Measurements from ENCODE around the gene MAMLD1. TPM values are rescaled to one million over a fixed set of nuclear protein-coding genes. Genes with fewer than 3 reads are reported as not detected.

Gene MAMLD1
- total RNA-seq, 4 donors from 2014 or later: 0.20 to 1.2 (median 0.95) TPM; not detected in 1

DNA sequence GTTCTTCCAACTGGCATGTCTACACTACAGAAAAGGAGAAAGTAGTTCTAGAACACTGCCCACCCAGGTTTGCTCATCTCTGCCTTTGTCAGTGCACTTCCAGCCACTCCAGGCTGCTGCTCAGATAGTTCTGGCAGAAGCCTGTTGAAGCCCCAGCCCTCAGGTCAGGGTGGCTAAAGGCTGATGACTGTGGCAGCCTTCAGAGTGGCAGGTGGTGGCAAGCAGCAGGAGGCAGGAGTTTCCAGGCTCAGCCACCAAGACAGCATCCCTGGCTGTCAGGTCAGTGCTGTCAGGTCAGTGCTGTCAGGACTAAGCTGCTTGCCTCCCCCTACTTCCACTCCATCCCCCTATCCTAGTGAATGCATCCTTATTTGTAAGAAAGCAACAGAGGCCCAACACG lies 100.4 kb downstream of the MAMLD1 start:
- in situ Hi-C loops (cut with MboI; ENCODE audit: low pct_ligation_motif_present in 1 of 4, low pct_unique_long_range_greater_than_20kb in 1 of 4, low sequenced_read_pairs in 3 of 4): no loop called here
- no peaks in the 10 kb centered on the region for H3K9me3 ChIP-seq
- TF ChIP-seq, protein P1, sequence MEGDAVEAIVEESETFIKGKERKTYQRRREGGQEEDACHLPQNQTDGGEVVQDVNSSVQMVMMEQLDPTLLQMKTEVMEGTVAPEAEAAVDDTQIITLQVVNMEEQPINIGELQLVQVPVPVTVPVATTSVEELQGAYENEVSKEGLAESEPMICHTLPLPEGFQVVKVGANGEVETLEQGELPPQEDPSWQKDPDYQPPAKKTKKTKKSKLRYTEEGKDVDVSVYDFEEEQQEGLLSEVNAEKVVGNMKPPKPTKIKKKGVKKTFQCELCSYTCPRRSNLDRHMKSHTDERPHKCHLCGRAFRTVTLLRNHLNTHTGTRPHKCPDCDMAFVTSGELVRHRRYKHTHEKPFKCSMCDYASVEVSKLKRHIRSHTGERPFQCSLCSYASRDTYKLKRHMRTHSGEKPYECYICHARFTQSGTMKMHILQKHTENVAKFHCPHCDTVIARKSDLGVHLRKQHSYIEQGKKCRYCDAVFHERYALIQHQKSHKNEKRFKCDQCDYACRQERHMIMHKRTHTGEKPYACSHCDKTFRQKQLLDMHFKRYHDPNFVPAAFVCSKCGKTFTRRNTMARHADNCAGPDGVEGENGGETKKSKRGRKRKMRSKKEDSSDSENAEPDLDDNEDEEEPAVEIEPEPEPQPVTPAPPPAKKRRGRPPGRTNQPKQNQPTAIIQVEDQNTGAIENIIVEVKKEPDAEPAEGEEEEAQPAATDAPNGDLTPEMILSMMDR (IDR thresholded peaks at IDR 0.05): no peak
- H3K4me3 ChIP-seq: no peak overlapping the region
- no peak overlapping the region for H3K27ac ChIP-seq
- H3K36me3 ChIP-seq: no peaks in the 10 kb centered on the region
- H3K4me1 ChIP-seq: no peaks in the 10 kb centered on the region
- WGBS, 2 donors (ENCODE audit: low coverage in 1 of 2): 54% methylated on average over 1 of the region's 1 CpG; no CpG with 5 or more reads in 1 of the 2 donors
- no peaks in the 10 kb centered on the region for H3K27me3 ChIP-seq
- intact Hi-C loops (cut with DNase I; ENCODE audit: low total_unique reads): no loop called here
- no peak for DNase-seq

DNA sequence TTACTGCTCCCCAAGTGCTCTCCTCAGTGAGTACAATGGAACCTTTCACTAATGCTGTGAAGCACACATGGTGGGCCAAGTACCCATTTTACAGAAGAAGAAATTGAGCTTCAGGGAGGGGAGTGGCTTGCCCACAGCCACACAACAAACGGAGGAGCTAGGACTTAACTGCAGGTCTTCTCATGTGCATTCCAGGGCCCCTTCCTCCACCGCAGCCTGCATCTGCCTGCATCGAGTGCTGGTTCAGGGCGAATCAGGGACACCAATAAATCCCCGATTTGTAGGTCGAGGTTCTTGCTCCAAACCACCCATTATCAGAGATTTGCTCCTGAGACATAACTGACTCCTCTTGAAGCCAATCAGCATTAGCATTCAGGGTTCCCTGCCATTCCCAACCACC lies 100.9 kb downstream of the MAMLD1 start:
- Histone ChIP-seq H3K9me3 (no peaks in the 10 kb centered on the region), H3K36me3 (no peaks in the 10 kb centered on the region), H3K27ac (no peak overlapping the region), H3K4me1 (no peaks in the 10 kb centered on the region), H3K27me3 (no peaks in the 10 kb centered on the region), H3K4me3 (no peak overlapping the region)
- intact Hi-C loops (cut with DNase I; ENCODE audit: low total_unique reads) (no loop called here), in situ Hi-C loops (cut with MboI; ENCODE audit: low pct_ligation_motif_present in 1 of 4, low pct_unique_long_range_greater_than_20kb in 1 of 4, low sequenced_read_pairs in 3 of 4) (no loop called here)
- 80% methylated on average over 6 of the region's 6 CpGs; no CpG with 5 or more reads in 1 of the 2 donors for WGBS, 2 donors (ENCODE audit: low coverage in 1 of 2)
- DNase-seq: no peak
- TF ChIP-seq EP300 (IDR thresholded peaks at IDR 0.05; ENCODE audit: low read depth): no peak
- TF ChIP-seq POLR2AphosphoS5 (IDR thresholded peaks at IDR 0.05): no peak

DNA sequence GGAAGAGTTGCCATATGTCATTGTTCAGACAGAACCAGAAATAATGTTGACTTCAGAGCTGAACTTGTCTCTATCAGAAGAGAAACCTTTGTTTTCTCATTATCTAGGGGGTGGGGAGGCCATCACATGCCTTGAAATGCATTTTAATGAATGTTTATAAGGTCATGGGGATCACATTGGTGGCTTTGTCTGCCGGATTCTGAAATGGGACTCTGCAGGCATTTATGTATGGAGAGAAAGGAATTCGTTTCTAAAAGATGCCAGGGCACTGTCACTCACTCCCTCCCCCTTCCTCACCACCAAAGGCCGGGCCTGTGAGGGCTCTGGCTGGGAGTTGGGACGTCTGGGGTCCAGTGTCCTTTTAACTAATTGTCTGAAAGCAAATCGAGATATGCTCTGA lies 102.2 kb downstream of the MAMLD1 start:
- H3K27ac ChIP-seq: peak overlapping the region in 3 of 4 donors; percentile 5 to 52 (median 48)
- TF ChIP-seq POLR2A (IDR thresholded peaks at IDR 0.05) (no peak), EP300 (IDR thresholded peaks at IDR 0.05; ENCODE audit: low read depth) (no peak), POLR2AphosphoS5 (IDR thresholded peaks at IDR 0.05) (no peak)
- TF ChIP-seq, protein P1 (IDR thresholded peaks at IDR 0.05): no peak
- intact Hi-C loops (cut with DNase I; ENCODE audit: low total_unique reads): no loop called here
- 54% methylated on average over 5 of the region's 5 CpGs; no CpG with 5 or more reads in 1 of the 2 donors for WGBS, 2 donors (ENCODE audit: low coverage in 1 of 2)
- H3K9me3 ChIP-seq: no peaks in the 10 kb centered on the region
- no peaks in the 10 kb centered on the region for H3K4me1 ChIP-seq
- no peaks in the 10 kb centered on the region for H3K27me3 ChIP-seq
- no peak for DNase-seq
- no peaks in the 10 kb centered on the region for H3K36me3 ChIP-seq
- no peak overlapping the region for H3K4me3 ChIP-seq
- in situ Hi-C loops (cut with MboI; ENCODE audit: low pct_ligation_motif_present in 1 of 4, low pct_unique_long_range_greater_than_20kb in 1 of 4, low sequenced_read_pairs in 3 of 4): no loop called here

GRCh38 chrX:150465881-150466775 lies 103.0 kb downstream of the MAMLD1 start:
- TF ChIP-seq, protein P1 (IDR thresholded peaks at IDR 0.05): no peak
- no peak for TF ChIP-seq POLR2A (IDR thresholded peaks at IDR 0.05)
- TF ChIP-seq POLR2AphosphoS5 (IDR thresholded peaks at IDR 0.05): no peak
- no peak for TF ChIP-seq EP300 (IDR thresholded peaks at IDR 0.05; ENCODE audit: low read depth)

More at GRCh38 chrX:150465881-150466775, 103.0 kb downstream of the MAMLD1 start:
- 73 to 100% methylated on average over 3 to 15 of the region's 15 CpGs for WGBS, 2 donors (ENCODE audit: low coverage in 1 of 2)
- peak overlapping the region in 3 of 4 donors; percentile 5 to 52 (median 48) for H3K27ac ChIP-seq
- no peaks in the 10 kb centered on the region for H3K4me1 ChIP-seq
- no peaks in the 10 kb centered on the region for H3K27me3 ChIP-seq
- no peaks in the 10 kb centered on the region for H3K9me3 ChIP-seq
- in situ Hi-C loops (cut with MboI; ENCODE audit: low pct_ligation_motif_present in 1 of 4, low pct_unique_long_range_greater_than_20kb in 1 of 4, low sequenced_read_pairs in 3 of 4) (no loop called here), intact Hi-C loops (cut with DNase I; ENCODE audit: low total_unique reads) (no loop called here)
- H3K36me3 ChIP-seq: no peaks in the 10 kb centered on the region
- no peak for DNase-seq
- H3K4me3 ChIP-seq: no peak overlapping the region

All from transverse colon (tissue), 4 donors.